Measurements from ENCODE around the gene MAP3K21. TPM values are rescaled to one million over a fixed set of nuclear protein-coding genes. Genes with fewer than 3 reads are reported as not detected.
A peak's percentile ranks its signal among the peaks of the same experiment; 100 is the strongest.

Gene MAP3K21
- total RNA-seq, 1 donor from 2014 or later: 11.0 TPM

GRCh38 chr1:233368106-233368788, 40.7 kb downstream of the MAP3K21 start:
- no peak for TF ChIP-seq CTCF (conservative IDR thresholded peaks at IDR 0.05; ENCODE audit: low read depth, low read length)
- no peak for DNase-seq (ENCODE audit: low read depth)
- H3K4me3 ChIP-seq (ENCODE audit: low read depth, low read length): peak overlapping the region; percentile 19

GRCh38 chr1:233368789-233369130, 41.2 kb downstream of the MAP3K21 start:
- TF ChIP-seq CTCF (conservative IDR thresholded peaks at IDR 0.05; ENCODE audit: low read depth, low read length): no peak
- peak; percentile 76 for DNase-seq (ENCODE audit: low read depth)
- peak overlapping the region; percentile 19 for H3K4me3 ChIP-seq (ENCODE audit: low read depth, low read length)

- no peak for DNase-seq (ENCODE audit: low read depth)
- no peak overlapping the region for H3K4me3 ChIP-seq (ENCODE audit: low read depth, low read length)
- TF ChIP-seq CTCF (conservative IDR thresholded peaks at IDR 0.05; ENCODE audit: low read depth, low read length): no peak
Observed at GRCh38 chr1:233372218-233373120, 44.9 kb downstream of the MAP3K21 start.

GRCh38 chr1:233373226-233373625, 45.7 kb downstream of the MAP3K21 start:
- TF ChIP-seq CTCF (conservative IDR thresholded peaks at IDR 0.05; ENCODE audit: low read depth, low read length): no peak
- no peak for DNase-seq (ENCODE audit: low read depth)
- H3K4me3 ChIP-seq (ENCODE audit: low read depth, low read length): no peak overlapping the region

GRCh38 chr1:233375653-233376052, 48.1 kb downstream of the MAP3K21 start:
- no peak overlapping the region for H3K4me3 ChIP-seq (ENCODE audit: low read depth, low read length)
- TF ChIP-seq CTCF (conservative IDR thresholded peaks at IDR 0.05; ENCODE audit: low read depth, low read length): no peak

GRCh38 chr1:233376382-233377110, 49.0 kb downstream of the MAP3K21 start:
- TF ChIP-seq CTCF (conservative IDR thresholded peaks at IDR 0.05; ENCODE audit: low read depth, low read length): peak; percentile 43
- no peak overlapping the region for H3K4me3 ChIP-seq (ENCODE audit: low read depth, low read length)
- no peak for DNase-seq (ENCODE audit: low read depth)

More at GRCh38 chr1:233375653-233376052, 48.1 kb downstream of the MAP3K21 start:
- no peak for DNase-seq (ENCODE audit: low read depth)
